NCI-H1694 treated with DMSO at 0.1 percent for 48 hours (cell line): Measurements from ENCODE around the gene FZD7.

Experiments used
- DNase-seq: peaks from one replicate; lab custom pipeline; 2025; lab: John Stamatoyannopoulos, UW

FZD7 gene

GRCh38 chr2:202014318-202014717 lies 19.3 kb upstream of the FZD7 start:
- DNase-seq, result no peak

- no peak for DNase-seq
These were observed 18.9 kb upstream of the FZD7 start for GRCh38 chr2:202014759-202015211.

- DNase-seq, result no peak
These were observed 18.2 kb upstream of the FZD7 start for GRCh38 chr2:202015471-202015870.

- DNase-seq, result no peak
These were observed 17.0 kb upstream of the FZD7 start for GRCh38 chr2:202016579-202017227.

GRCh38 chr2:202017940-202018339 lies 15.7 kb upstream of the FZD7 start:
- no peak for DNase-seq

GRCh38 chr2:202018950-202019349 lies 14.7 kb upstream of the FZD7 start:
- DNase-seq, result peak; percentile 39

GRCh38 chr2:202019689-202020450 lies 13.8 kb upstream of the FZD7 start:
- no peak for DNase-seq

- no peak for DNase-seq
These were observed 10.9 kb upstream of the FZD7 start for GRCh38 chr2:202022755-202023154.

GRCh38 chr2:202023198-202023903 lies 10.3 kb upstream of the FZD7 start:
- peak; percentile 19 for DNase-seq

GRCh38 chr2:202023904-202024266 lies 9.8 kb upstream of the FZD7 start:
- no peak for DNase-seq

GRCh38 chr2:202024871-202025270 lies 8.8 kb upstream of the FZD7 start:
- no peak for DNase-seq

GRCh38 chr2:202025816-202026215 lies 7.8 kb upstream of the FZD7 start:
- no peak for DNase-seq

GRCh38 chr2:202026507-202026906 lies 7.1 kb upstream of the FZD7 start:
- no peak for DNase-seq

GRCh38 chr2:202030691-202031090 lies 3.0 kb upstream of the FZD7 start:
- no peak for DNase-seq

- DNase-seq, result no peak
These were observed 2.3 kb upstream of the FZD7 start for GRCh38 chr2:202031246-202031951.

GRCh38 chr2:202032846-202033316 lies 774 bp upstream of the FZD7 start:
- DNase-seq, result no peak

- no peak for DNase-seq
These were observed 814 bp downstream of the FZD7 start for GRCh38 chr2:202034249-202035088.

GRCh38 chr2:202035089-202035940 lies 1.7 kb downstream of the FZD7 start:
- DNase-seq, result no peak

- DNase-seq, result no peak
These were observed 2.3 kb downstream of the FZD7 start for GRCh38 chr2:202035941-202036372.

- DNase-seq, result no peak
These were observed 3.0 kb downstream of the FZD7 start for GRCh38 chr2:202036601-202037037.
